Suprapubic skin (tissue), 4 donors: ENCODE measurements around the gene SMIM29.

Source experiments
- CTCF ChIP-seq, 2 donors: fragments of 200-600 bp in 1 of 2; fragments of 450-650 bp in 1 of 2; sonication (generic) in 1 of 2; IDR thresholded peaks; one replicate each; pipeline ENCODE4 v1.5.1; 2016 to 2019; ENCODE audit warnings: antibody characterized with exemption in 2 of 2, mild to moderate bottlenecking in 1 of 2, moderate library complexity in 1 of 2
- EP300 ChIP-seq: sonication (generic); formaldehyde crosslinking; IDR thresholded peaks from one replicate; pipeline ENCODE4 v1.6.1; 2017; ENCODE audit warnings: antibody characterized with exemption
- POLR2A ChIP-seq, 2 donors: fragments of 450-650 bp; IDR thresholded peaks; one replicate each; pipeline ENCODE4 v1.6.1; 2017; ENCODE audit warnings: antibody characterized with exemption in 2 of 2, mild to moderate bottlenecking in 2 of 2, moderate library complexity in 2 of 2
- POLR2AphosphoS5 ChIP-seq, 3 donors: sonication (generic); formaldehyde crosslinking; IDR thresholded peaks; one replicate each; pipeline ENCODE4 v1.6.1; 2017; ENCODE audit warnings: antibody characterized with exemption in 3 of 3

GRCh38 chr6:34223956-34224940 is 24.6 kb downstream of the SMIM29 start:
- peak in 2 of 3 donors; percentile 53 to 90 for TF ChIP-seq POLR2AphosphoS5 (IDR thresholded peaks at IDR 0.05)
- no peak for TF ChIP-seq CTCF (IDR thresholded peaks at IDR 0.05)
- peak; percentile 37 to 59 for TF ChIP-seq POLR2A (IDR thresholded peaks at IDR 0.05)
- no peak for TF ChIP-seq EP300
